GM19372 (cell line): ENCODE data around the gene SDK1.
"Not testable (repeated sequence)": the region's sequence is repeated elsewhere in the genome, so short reads cannot be mapped to it uniquely, and the experiment has no call there.

Experiments used
- ATAC-seq: cut with Tn5 transposase; IDR thresholded peaks from one replicate; pipeline ENCODE4 v1.9.1; 2021; ENCODE audit warnings: mild to moderate bottlenecking, low read depth, moderate library complexity; ENCODE audit not compliant: unreplicated experiment

The SDK1 gene

DNA sequence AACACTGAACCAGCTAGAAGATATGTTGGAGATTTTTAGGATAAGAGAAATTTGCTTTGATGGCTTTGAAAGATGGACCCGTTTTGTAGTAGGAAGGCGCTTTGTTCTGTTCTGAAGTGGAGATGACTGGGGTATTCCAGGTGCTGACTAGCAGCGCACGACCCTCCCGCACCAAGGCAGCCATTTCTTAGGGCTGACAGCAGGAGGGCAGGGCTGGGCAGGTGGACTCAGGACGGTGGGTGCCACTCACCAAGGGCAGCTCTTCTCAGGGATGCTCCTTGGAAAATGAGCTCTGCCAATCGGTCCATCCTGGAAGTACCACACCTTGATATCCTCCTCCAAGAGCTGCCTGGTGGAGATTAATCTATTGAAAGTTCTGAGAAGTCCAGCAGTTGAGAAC lies 917.4 kb downstream of the SDK1 start:
- ATAC-seq = no peak

DNA sequence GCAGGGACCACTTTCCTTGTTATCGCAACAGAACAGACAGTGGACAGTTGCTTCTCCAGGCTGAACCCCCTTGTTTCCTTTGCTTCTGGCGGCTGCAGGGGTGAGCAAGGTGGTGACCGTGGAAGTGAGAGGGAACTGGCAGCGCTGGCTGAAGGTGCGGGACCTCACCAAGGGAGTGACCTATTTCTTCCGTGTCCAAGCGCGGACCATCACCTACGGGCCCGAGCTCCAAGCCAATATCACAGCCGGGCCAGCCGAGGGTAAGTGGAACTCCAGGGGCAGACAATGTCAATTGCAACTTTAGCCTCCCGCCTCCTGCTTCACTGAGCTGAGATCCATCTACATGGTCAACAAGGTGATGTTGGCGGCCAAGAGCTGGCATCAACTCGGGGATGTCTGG lies 919.0 kb downstream of the SDK1 start:
- ATAC-seq = no peak

DNA sequence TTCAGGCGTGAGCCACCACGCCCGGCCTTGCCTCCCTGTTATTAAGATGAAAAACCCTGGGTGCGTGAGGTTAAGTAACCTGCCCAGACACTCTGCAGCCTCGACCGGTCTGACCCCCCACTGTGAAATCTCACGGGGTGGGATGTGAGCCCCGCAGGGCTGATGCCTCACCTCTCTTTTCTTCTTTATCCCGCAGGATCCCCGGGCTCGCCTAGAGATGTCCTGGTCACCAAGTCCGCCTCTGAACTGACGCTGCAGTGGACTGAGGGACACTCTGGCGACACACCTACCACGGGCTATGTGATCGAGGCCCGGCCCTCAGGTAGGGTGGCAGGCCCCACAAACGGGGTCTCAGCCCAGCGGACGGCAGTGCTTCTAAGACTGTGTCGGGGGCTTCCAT lies 920.0 kb downstream of the SDK1 start:
- ATAC-seq = no peak

GRCh38 chr7:4222676-4223075 lies 921.6 kb downstream of the SDK1 start:
- ATAC-seq = no peak

DNA sequence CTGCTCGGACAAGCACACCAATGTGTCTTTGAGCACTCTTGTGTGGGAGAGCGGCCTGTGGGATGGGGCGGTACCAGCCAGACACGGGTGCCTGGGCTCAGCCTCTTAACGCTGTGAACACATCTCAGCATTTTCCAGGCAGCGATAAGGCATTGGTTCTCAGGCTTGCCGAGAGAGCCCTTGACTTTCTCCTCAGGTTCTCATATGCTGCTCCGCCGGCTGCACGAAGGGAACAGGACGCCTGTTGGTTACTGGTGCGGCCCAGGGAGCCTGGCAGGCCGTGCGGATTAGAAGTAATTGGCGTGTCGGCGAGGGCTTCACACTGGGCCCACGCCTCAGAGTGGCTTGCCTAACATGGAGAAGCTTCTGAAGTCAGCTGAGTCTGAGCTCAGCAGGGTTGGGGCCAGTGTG lies 924.3 kb downstream of the SDK1 start:
- ATAC-seq = no peak

- no peak for ATAC-seq
Measured at GRCh38 chr7:4225881-4226523, 925.0 kb downstream of the SDK1 start.

DNA sequence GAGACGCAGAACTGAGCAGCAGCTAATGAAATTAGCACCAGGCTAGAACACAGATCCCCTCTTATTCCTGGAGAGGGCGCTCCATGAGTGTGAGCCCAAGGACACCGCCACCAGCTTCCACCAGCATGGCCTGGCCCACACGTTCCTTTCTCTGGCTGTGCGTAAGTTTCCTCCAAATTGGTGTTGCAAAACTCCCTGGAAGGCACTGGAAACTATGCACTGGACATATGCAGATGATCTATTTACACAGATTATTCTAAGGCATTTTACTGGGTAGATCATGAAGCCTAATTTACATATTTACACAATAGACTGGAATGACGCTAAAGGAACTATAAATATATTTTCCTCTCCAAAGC lies 925.5 kb downstream of the SDK1 start:
- ATAC-seq = no peak

- ATAC-seq = no peak
Measured at GRCh38 chr7:4227105-4228010, 926.3 kb downstream of the SDK1 start.

DNA sequence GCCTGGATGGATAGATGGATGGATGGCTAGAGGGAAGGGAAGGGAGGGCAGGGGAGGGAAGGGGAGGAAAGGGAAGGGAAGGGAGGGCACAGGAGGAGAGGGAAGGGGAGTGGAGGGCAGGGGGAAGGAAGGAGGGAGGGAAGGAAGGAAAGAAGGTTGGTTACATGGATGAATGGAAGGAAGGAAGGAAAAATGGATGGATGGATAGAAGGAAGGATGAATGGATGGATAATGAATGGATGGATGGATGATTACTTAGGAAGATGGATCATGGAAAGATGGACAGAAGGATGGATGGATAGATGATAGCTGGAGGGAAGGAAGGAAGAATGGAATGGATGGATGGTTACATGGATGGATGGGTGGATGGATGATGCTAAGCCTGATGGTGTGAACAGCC lies 929.3 kb downstream of the SDK1 start:
- ATAC-seq = no peak

GRCh38 chr7:4233146-4233545 lies 932.1 kb downstream of the SDK1 start:
- no peak for ATAC-seq

DNA sequence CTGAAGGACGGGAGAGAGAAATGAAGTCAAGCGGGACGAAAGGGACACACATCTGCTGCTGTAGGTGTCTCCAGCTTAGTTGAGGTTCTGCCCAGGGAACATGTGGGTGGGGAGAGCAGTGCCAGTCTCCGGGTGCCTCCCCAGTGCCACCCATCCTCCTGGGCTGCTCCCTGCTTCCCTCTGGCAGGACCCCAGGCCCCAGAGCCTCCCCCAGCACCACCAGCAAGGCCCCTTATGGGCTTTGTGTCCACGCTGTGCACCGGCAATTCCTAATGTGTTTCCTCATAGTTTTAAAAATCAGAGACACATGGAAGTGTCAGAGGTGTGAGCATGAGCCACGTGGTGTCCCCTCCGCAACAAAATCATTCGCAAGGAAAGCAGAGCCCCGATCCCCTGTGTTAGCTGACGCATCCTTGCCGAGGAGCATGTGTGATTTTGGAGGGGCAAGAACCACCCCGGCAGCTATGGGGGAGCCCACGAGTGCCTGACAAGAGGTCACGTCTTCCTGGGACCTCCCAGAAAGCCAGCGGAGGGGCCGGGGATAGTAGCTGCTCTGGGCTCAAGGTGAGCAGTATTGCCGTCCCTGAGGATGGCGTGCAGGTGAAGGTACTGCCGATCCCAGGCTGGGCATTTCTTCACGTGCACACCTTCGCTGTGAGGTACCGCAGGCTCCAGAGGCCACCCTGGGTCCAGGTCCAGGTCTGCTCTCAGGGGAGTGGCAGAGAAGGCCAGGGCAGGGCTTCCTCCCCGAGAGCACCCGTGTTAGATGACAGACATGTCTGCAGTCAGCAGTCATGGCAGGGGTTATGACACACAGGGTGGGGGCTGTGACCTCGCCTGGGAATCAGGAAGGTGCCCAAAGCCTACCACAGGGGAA lies 932.8 kb downstream of the SDK1 start:
- ATAC-seq = no peak

DNA sequence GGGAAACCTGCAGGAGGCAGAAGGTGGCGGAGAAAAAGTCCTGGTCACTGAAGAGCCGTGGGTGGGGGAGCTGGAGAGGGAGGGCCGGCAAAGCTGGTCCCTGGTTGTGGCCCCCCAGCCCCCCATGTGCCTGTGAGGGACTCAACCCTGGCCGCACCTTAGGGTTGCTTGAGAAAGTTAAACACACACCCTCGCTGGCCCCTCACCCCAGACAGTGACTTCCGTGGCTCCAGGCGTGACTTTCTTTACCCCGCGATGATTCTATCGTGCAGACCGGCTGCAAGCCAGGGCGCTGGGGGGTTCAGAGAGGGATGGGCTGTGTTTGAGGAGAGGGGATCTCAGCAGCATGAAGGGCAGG lies 933.4 kb downstream of the SDK1 start:
- no peak for ATAC-seq

DNA sequence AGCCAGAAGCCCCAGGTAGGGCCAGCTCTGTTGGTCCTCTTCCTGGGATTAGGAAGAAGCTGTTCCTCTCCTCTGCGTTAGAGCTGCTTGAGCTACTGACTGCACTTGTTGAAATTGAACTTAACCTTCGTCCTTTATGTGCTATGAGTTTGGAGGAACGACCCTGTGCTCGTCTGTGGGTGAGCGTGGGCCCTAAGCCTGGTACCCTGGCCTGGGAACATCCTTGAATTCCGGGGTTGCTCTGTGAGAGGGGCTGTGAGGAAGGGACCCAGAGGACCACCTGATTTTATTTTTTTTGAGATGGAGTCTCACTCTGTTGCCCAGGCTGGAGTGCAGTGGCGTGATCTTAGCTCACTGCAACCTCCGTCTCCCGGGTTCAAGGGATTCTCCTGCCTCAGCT lies 933.8 kb downstream of the SDK1 start:
- ATAC-seq = no peak

DNA sequence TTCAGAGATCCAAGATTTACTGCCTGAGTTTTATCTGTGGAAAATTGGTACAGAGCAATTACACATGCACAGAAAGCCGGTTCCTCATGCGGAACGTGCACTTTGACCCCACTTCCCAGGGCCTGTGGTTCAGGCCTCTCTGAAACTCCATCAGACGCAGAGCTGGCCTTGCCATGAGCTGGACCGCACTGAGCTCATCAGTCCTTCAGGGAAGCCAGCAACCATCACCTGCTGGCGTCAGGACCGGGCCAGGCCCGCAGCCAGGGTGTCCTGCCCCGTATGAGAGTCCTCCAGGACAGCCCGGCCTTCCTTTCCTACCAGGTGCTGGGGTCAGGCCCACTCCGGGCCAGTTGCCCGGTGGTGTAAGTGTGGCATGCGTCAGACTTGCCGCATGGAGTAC lies 934.5 kb downstream of the SDK1 start:
- no peak for ATAC-seq

- no peak for ATAC-seq
Measured at GRCh38 chr7:4236389-4236788, 935.3 kb downstream of the SDK1 start.

DNA sequence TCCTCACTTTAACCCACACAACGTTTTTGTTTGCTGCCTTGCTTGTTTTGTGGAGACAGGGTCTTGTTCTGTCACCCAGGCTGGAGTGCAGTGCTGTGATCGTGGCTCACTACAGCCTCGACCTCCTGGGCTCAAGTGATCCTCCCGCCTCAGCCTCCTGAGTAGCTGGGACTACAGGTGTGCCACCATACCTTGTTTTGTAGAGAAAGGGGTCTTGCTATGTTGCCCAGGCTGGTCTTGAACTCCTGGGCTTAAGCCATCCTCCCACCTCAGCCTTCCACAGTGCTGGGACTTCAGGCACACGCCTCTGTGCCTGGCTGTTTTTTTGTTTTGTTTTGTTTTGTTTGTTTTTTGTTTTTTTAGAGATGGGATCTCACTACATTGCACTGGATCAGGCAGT lies 935.8 kb downstream of the SDK1 start:
- not testable (repeated sequence) for ATAC-seq

- no peak for ATAC-seq
Measured at GRCh38 chr7:4237296-4238235, 936.5 kb downstream of the SDK1 start.

DNA sequence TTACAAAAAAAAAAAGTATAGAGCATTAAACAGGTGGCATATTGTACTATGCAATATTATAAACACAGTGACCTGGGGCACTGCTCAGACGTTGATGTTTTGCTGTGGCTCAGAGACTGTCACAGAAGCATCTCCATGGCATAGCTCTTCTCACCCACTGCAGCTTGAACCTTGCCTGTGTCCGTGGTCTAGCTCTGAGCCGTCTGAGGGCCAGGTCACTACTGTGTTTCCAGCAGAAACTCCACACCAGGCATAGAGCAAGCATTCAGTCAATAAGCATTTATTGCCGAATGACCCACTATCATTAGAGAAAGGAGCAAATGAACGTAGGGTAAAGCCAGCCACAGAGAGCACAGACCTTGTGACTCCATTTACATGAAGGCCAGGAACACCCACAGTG lies 937.8 kb downstream of the SDK1 start:
- ATAC-seq = no peak

DNA sequence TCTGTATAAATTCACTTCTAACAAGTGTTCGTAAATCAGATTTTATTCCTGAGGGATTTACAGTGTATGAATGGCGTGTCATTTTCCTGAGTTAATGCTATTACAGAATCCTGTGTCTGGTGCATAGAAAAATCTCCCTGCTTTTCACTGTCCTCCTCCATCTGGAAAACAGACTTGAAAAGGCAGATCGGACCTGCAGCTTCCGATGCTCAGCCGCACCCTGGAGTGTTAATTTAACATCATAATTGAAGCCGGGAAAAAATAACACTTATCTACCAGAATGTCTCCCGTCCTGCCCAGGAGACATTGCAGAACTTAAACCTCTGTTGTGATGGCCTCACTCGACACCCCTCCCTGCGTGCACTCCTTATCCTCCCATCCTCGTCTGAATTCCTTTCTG lies 939.0 kb downstream of the SDK1 start:
- no peak for ATAC-seq
